CD4-positive, alpha-beta T cell treated with Interleukin-6 for 4 hours (primary cell): Measurements from ENCODE around the gene RORC.
A peak's percentile ranks its signal among the peaks of the same experiment; 100 is the strongest.

ENCODE experiments used
- DNase-seq: peaks from one replicate; pipeline ENCODE4 v3.0.0-alpha.2; 2020; ENCODE audit warnings: mixed read lengths

RORC gene

DNA sequence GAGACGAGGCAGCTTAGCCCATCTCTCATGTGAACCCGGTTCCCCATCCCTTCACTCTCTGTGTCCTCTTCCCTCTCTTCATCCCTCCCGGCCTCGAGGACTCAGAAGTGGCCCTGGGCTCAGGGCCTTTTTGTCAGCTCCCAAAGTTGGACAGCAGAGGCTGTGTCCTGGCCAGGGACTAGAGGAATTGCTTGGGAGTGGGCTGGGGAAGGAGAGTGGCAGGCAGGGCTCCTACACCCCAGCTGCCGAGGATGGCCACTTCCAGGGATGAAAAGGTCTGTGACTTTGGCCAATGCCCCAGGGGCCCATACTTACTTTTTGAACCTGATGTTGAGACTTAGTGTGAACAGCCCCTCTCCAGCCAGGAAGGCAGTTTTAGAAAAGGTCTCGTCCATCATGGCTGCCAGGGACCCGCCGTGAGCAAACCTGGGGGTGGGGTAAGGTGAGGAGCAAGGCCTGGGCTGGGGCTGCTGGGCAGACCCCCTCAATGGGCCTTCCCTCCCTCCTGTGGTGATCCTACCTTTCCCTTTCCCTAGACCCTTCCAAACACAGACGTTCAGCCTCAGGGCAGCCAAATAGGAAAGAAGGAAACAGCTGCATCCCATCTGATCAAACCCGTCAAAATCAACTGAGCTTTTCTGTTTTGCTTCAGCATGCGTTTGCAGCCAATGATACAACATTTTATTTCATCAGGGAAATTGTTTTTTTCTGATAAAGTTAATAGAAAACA lies 16.4 kb upstream of the RORC start:
- DNase-seq, result no peak

DNA sequence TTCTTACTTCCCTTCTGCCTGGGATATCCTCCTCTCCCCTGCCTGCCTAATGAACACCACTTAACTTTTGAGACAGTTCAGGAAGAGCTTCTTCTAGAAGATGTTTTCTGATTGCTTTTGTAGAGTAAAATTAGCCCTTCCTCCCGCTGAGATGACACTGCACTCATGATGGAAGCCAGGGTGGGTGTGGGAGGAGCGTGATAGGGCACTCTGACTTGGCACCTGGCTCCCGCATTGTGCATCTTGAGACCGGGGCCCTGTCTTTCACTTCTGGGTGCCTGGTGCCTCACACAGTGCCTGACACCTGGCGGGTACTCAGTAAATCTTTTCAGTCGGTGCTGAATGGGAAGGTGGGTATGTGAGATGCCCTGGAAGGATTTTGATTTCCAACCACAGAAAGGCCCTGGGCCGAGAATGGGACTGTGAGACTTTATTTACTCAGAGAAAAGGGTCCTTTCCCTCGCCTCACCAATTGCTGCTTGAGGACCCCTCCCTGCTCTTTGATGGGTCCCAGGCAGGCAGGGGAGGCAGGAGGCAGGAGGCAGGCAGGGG lies 15.2 kb upstream of the RORC start:
- DNase-seq, result no peak

DNA sequence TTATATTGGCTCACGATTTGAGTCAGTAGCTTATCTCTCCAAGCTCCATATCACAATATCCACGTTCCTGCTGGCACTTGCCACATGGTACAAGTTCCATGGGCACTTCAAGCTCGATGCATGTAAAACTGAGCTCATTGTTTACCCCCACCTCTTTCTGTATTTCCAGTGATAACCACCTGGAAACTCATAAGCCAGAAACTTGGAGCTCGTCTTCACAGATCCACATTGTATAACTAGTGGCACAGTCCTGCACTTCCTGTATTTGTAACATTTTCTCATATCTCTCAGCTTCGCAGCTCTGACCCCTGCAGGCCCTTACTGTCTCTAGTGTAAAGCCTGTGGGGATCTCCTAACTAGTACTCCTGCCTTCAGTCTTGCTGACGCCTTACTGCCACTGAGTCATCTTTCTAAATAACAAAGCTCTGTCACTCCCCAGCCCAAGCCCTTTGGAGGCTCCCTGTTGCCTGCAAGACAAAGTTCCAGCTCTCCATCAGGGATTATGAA lies 14.5 kb upstream of the RORC start:
- no peak for DNase-seq

DNA sequence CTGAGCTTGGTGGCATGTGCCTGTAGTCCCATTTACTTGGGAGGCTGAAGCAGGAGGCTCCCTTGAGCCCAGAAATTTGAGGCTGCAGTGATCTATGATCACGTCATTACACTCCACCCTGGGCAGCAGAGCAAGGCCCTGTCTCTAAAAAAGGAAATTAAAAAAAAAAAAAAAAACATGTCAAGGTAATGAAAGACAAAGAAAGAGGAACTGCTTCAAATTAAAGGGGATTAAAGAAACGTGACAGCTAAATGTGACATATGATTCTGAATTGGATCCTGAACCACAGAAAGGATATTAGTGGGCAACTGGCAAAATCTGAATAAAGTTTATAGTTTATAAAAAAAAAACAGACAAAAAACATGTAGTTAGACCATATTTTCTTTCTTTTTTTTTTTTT lies 11.8 kb upstream of the RORC start:
- DNase-seq, result no peak

DNA sequence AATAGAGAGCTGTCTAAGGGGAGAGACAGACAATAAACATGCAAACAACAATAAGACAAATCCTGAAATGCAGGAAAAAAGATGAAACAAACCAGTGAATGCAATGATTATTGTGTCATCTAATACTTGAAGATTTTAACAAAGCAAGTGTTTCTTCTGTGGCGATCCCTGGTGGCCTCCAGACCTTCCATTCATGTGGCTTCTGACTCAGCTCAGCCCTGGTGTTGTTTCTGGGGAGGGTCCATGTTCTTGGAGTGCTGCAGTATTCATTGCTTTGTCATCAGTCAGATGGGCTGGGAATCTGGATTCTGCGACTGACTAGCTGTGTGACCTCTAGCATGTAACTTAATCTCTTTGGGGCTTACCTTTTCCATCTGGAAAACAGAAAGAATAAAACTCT lies 9.5 kb upstream of the RORC start:
- DNase-seq, result no peak

DNA sequence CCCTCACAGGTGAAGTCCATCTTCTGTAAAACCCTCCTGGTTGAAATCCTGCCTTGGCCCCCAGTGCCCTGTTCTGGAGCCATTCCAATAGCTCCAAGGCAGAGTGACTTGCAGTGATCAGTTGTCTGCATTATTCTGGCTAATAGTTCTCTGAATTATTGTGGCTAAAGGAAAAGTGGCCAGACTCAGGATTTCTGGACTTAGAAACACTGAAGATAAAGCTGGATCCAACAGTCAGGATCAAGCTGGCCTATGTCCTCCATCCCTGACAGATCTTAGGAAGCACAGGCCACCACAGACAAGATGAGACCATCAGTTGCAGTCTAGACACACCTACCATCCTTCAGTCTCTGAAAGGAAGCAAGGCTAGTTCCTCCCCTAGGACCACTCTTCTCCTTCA lies 8.8 kb upstream of the RORC start:
- no peak for DNase-seq

DNA sequence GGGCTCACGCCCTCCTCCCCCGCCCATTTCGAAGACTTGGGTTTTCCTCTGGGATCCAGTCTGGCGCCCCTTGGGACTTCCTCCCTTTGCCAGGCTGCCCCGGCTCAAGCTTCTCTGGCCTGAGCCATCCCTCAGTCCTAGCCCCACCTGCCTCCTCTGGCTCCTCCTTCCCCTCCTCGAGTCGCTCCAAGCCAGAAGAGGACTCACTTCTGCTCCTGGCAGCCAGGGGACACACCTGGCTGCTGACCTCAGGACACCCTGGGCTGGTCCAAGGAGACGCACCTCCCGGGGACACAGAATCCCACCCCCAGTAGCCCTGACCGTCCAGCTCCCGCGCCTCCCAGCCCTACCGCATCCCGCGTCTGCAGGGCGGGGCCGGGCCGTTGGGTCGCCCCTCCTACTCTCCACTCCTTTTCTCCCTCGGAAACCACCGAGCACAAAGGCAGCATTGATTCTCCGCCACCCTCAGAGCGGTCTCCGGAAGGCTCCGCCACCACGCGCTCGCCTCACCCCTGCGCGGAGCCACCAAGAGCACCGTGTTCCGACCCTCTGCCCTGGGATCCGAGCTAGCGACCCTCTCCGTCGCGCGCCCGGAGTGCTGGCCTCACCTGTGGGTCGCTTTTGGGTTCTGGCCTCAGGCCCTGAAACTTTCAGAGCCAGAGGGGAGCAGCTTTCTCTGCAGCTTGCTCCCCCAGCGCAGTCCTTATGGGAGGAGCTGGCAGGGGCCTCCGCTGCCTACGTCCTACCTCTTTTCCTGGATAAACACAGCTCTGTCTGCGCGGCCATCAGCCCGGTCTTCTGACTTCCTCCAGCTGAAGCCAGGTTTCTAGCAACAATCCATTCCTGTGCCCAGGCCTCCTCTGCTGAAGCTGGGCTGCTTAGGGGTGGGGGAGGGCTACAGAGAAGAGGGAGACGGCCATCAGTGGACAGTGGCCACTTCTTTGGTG lies 8.1 kb upstream of the RORC start, which contains the start of gene C2CD4D:
Gene C2CD4D, minus strand, starts transcription at position 364 of the 947 bp plus-strand sequence. CDS start 831 bp downstream, outside the sequence.
- DNase-seq, result peak; percentile 76

DNA sequence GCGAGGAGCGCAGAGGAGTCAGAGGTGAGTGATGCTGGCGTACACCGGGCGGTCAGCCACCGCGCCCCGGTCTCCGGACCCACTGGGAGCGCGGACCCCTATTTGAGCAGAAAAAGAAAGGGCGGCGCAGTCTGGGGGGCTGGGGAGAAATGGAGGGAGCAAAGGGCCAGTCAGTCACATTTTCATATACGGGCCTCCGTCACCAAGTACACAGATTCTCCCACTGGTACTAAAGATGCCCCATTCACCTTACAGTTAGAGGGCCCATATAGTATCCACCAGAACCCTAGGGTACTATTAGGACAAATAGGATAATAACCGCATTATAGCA lies 7.4 kb upstream of the RORC start:
- no peak for DNase-seq

DNA sequence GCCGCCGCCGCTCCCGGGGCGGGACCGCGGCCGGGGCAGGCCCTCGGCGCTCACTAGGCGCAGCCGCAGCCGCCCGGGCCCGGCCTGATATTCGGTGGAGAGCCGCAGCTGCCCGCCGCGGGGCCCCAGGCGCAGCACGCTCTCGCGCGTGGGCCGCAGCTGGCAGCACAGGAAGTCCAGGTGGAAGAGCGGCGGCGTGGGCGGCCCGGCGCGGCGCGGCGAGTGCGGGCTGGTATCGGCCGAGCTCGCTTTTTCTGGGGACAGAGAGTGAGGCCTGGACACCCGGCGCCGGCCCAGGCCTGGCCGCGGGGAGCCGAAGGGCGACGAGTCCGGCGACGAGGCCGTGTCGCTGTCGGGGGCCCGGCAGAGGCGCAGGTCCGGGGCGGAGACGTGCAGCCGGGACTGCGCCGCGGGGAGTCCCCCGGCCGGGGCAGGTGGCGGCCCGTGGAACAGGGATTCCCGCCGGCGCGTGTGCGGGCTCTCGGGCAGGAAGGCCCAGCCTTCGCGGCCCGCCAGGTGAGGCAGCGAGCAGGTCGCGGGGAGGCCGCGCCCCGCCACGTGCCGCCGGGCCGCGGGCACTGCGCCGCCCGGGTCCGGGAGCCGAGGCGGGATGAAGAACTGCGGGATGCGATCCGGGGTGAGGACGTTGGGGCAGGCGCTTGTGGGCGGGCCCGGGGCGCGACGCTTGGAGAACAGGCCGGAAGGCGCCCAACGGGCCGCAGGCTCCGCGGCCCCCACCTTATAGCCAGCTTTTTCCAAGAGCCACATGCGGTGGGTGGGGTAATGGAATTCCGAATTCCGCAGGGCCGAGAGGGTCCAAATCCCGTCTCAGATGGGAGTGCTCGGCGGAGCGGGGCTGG lies 6.8 kb upstream of the RORC start:
- peak; percentile 51 for DNase-seq

DNA sequence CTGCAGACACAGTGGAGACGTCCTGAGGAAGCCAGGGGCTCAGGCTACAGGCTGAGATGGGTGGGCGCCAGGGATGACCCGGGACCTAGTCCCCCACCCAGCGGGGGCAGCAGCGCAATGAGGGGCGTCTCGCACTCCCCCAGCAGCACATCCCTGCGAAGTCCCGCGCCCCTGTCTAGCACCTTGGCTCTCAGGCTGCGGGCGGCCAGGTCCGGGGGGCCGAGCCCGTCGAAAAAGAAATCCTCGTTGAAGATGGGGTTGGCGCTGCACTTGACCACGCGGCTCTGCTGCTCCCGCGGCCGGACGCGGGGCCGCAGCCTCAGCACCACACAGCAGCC lies 6.3 kb upstream of the RORC start:
- DNase-seq, result no peak

DNA sequence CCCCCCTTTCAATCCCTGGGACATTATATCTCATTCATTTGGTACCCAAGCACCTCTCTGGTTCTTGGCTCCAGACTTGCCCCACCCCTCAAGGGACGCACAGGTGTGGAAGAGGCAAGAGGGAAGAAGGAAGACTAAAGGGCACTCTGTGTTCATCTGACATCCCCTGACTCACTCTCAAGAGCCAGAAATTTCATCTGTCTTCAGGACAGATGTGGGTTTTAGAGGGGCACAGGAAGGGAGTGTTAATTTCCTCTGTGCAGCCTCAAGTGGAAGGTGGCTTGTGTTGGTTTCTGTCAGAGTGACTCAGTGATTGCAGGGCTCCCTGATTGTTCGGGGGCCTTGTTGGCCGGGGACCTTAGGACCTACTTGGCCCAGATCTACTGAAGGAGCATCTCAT lies 5.6 kb upstream of the RORC start:
- peak; percentile 45 for DNase-seq

DNA sequence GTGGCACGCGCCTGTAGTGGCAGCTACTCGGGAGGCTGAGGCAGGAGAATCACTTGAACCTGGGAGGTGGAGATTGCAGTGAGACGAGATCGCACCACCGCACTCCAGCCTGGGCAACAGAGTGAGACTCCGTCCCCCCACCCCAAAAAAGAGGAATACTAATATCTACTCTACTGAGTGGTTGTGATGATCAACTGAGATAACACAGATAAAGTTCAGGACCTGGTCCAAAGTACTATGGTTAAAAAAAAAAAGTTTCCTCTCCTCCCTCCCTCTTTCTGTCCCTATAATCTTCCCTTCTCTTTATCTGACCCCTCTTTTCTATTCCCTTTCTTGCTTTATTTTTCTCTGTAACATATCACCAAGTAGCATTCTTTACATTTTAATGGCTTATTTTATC lies 4.0 kb upstream of the RORC start:
- DNase-seq, result no peak

DNA sequence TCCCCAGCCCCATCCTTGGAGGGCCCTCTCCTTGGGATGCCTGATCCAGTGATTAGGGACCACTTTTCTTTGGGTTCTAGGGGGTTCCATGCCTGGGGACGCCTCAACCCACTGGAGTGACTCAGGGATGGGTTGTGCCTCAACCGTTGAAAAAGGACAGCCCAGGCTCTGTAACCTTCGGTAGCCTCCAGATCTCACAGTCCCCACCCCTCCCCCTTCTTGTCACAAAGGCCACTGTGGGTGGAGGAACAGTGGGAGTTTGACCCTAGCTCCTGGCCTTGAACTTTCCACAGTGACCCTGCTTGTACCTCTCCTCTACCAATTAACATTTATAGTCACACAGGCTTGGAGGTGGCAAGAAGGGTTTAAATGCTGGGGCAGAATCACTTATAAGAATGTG lies 2.6 kb upstream of the RORC start:
- DNase-seq, result no peak

DNA sequence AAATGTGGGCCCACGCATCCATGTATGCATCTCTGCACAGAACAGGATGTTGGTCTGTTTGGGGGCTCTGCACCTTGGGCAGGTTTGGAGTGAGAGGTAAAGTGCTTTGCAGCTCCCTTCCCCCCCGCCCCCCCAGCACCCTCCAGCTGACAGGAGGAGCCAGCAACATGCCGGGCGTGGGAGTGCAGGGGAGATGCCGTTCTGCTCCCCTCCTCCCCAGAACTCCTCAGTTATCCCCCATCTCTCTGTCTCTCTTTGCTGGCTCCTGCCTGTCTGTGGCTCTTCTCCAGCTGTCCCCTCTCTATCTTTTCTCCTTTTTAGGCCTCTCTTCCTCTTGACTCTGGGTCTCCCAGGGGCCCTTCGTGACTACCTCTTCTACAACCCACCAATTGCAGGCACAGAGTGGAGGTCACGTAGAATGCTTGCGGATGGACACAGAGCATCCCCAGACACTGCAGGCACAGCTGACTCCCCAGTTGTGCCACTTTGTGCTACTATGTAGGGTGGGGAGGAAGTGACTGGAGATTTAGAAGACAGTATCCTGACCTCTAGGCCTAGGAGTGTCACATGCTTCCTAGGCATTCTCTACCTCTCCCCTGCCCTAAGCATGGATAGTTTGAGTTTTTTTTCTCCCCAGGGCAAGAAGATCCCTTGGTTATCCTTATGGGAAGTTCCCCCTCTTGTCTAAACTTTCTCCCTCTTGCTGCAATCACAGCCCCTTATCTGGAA lies 1.7 kb upstream of the RORC start:
- no peak for DNase-seq

DNA sequence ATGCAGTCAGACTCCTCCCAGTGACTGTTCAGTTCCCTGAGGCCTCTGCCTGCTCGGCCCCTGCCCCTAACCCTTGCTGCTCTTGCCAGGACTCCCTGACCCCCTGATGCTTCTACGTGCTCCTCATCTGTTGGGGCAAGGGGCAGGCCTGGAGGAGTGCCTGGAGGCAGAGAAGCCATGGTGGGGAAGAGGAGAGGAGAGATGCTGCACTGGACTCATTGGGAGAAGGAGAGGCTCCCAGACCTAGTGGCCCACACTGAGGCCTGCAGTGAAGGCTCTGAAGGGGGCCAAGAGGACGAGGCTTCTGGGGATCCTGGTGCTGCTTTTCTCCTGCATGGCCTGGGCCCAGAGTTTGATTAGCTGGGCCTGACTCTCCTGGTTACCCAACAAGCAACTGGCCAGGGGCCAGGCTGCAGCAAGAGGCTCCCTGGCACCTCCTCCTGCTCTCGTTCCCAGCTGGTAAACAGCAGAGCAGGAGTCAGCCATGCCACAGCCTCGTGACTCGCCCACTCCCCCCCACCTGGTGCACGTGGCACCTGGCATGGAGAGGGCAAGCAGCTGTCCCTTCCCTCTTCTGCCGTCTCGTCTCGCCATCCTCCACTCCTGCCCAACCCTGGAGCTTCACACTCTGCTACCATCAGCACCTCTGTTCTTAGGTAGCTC lies 847 bp upstream of the RORC start:
- no peak for DNase-seq

DNA sequence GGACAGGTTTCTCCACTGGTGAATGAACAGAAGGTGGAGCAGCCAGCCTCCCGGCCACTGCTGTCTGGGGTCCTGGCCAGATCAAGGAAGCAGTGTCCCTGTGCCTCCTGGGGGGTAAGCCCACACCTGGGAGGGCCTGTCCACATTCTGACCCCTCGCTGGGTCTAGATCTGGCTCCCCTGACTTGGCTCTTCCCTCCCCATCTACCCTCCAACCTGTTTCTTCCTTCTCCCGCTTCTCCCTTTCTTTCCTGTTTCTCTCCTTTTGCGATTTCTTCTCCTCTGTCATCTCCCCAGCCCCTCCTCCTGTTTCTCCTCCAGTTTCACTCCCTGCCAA lies 378 bp downstream of the RORC start:
- DNase-seq, result no peak

DNA sequence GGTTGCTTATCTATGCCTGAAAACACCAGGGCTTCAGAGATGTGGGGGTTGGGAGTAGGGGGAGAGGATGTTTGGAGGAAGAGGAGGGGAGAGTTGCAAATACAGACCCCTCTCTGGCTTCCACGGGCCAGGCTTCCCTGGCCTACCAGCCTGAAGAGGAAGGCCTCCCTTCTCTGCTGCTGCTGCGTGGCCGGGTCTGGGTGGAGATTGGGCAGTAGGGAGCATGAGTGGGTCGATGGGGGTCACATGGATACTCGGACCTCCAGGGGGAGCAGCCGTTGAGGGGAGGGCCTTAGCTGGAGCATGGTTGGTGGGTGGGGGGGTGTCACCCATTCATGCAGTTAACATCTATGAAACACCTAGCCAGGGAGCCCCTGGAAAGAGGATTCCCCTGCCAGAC lies 1.5 kb downstream of the RORC start:
- no peak for DNase-seq

DNA sequence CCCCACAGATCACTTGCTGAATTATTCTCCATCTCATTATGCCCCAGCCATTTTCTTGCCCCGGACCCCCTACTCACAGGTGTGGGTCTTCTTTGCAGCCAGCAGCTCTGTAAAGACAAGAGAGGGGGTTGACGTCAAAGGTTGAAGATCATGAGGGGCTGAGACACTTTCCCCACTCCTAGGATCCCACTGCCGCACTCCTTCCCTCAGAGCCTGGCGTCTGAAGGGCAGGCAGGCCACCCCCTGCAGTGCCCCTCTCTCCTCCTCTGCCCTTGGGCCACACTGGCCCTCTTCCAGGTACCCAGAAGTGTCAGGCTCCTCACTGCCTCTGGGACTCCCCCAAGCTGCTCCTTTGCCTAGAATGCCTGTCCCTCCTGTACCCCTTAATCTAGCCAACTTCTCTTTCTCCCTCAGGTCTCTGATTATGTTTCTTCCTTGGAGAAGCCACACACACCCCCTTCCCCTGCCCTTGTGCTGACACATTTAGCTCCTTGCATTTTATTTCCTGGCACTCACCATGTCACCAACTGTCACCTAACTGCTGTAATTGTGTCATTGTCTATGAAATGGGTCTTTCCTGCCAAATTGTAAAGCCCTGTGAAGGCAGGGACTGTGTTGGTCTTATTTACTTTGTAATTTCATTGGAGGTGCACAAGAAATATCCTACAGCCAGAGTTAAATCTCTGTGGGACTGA lies 2.1 kb downstream of the RORC start:
- DNase-seq, result no peak

DNA sequence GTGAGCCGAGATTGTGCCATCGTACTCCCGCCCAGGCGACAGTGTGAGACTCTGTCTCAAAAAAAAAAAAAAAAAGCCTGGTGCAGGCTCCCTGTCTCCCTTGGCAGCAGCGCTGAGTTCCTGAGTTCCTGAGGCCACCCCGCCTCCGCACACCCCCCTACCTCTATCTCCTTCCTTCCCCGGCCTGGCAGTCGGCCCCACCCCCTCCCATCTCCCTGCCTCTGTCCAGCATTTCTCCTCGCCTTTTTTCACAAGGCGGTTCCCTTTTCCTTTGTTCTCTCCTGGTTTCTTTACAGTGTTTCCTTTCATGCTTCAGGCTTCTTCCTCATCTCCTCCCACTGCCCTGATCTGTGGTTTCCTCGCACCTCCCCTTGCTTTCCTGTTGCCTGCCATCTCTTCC lies 2.7 kb downstream of the RORC start:
- no peak for DNase-seq

DNA sequence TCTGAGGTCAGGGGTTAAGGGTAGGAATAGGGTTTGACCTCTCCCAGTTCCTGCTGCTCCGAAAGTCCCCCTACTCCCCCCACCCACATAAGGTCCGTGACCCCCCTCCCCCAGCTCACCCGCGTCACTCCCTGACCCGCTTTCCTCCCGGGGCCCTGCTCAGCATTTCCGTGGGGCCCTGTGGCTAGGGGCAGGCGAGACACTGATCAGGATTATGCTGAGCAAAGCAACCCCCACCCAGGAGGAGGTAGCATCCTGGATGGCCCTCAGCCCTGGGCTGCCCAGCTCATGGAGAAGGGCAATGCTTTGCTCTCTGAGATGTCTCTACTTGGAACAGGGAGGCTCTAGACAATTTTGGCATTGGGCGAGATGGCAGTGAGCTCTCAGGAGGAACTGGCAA lies 3.7 kb downstream of the RORC start:
- DNase-seq, result peak; percentile 42
